ENCODE data around the gene PNPO. TPM values are rescaled to one million over a fixed set of nuclear protein-coding genes. Genes with fewer than 3 reads are reported as not detected.

The PNPO gene
- total RNA-seq, 2 experiments from 2014 or later: 14.7 to 33.8 TPM

DNA sequence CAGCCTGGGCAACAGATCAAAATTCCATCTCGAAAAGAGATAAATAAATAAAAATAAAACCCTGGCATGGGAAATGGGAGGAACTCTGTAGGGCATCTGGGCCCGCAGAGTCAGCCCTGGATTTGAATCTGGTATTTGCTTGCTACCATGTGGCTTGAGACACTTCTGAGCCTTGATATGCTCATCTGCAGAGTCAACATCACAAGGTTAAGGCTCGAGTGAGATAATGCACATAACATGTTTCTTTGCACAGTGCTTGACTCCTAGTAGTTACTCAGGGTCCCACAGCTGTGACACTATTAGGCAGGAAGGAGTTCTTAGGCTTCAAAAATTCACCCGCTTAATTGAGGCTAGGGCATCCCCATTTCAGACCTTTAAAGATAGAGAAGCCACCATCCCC lies 50.8 kb downstream of the PNPO start:
- H3K4me2 ChIP-seq (ENCODE audit: low read length): no peak overlapping the region
- TF ChIP-seq, protein P1, sequence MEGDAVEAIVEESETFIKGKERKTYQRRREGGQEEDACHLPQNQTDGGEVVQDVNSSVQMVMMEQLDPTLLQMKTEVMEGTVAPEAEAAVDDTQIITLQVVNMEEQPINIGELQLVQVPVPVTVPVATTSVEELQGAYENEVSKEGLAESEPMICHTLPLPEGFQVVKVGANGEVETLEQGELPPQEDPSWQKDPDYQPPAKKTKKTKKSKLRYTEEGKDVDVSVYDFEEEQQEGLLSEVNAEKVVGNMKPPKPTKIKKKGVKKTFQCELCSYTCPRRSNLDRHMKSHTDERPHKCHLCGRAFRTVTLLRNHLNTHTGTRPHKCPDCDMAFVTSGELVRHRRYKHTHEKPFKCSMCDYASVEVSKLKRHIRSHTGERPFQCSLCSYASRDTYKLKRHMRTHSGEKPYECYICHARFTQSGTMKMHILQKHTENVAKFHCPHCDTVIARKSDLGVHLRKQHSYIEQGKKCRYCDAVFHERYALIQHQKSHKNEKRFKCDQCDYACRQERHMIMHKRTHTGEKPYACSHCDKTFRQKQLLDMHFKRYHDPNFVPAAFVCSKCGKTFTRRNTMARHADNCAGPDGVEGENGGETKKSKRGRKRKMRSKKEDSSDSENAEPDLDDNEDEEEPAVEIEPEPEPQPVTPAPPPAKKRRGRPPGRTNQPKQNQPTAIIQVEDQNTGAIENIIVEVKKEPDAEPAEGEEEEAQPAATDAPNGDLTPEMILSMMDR (conservative IDR thresholded peaks at IDR 0.05; ENCODE audit: low read length): no peak
- no peak for TF ChIP-seq EZH2phosphoT487 (IDR thresholded peaks at IDR 0.05; ENCODE audit: borderline replicate concordance, low read depth, low read length)
- no TSS peak for BruUV-seq (replicated peaks)
- H3K9me3 ChIP-seq (ENCODE audit: low read length): no peaks in the 10 kb centered on the region
- POLR2A ChIA-PET: no interaction called here
- H3K36me3 ChIP-seq (ENCODE audit: insufficient read depth, low read length): no peaks in the 10 kb centered on the region
- H3K4me3 ChIP-seq (ENCODE audit: low read depth, low read length, poor library complexity, severe bottlenecking): no peak overlapping the region
- CTCF ChIA-PET (ENCODE audit: unreplicated experiment): no interaction called here
- intact Hi-C loops (cut with micrococcal nuclease; ENCODE audit: unreplicated experiment): no loop called here
- no peaks in the 10 kb centered on the region for H3K9me2 ChIP-seq (ENCODE audit: insufficient read depth, low read length)
- no peaks in the 10 kb centered on the region for H4K20me1 ChIP-seq (ENCODE audit: insufficient read depth, low read length)
- DNase-seq (ENCODE audit: low spot score): no peak
- no peaks in the 10 kb centered on the region for H3K79me2 ChIP-seq (ENCODE audit: insufficient read depth, low read depth, low read length)
- H2AFZ ChIP-seq (ENCODE audit: low read length): no peak overlapping the region
- no peak overlapping the region for H3K27ac ChIP-seq (ENCODE audit: low read depth, low read length, poor library complexity, severe bottlenecking)
- no peaks in the 10 kb centered on the region for H3K4me1 ChIP-seq (ENCODE audit: insufficient read depth, low read length, poor library complexity, severe bottlenecking)

DNA sequence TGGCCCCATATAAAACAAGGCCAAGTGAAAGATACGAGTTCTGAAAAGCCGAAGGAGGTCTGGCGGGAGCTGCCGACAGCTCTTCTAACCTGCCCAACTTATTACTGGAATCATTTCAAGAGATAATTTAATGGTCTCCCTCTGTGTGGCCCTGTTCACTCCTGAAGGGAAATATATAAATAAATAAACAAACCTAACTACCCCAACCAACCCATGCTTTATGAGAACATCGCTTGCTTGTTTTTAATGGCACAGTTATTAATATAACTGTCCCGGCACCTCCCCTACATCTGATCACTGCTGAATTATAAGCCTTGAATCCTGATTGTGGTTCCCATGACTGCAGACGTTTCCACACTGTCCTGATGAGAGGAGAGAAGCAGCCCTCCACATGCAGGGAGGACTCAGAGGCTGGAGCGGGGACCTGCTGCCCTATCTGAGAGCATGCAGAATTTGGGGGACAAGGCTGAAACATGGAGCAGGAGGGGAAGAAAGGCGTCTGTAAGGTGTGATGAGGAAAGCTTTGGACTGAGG lies 51.7 kb downstream of the PNPO start:
- no peaks in the 10 kb centered on the region for H3K36me3 ChIP-seq (ENCODE audit: insufficient read depth, low read length)
- BruUV-seq (replicated peaks): no TSS peak
- POLR2A ChIA-PET: no interaction called here
- H3K4me2 ChIP-seq (ENCODE audit: low read length): no peak overlapping the region
- no peak for DNase-seq (ENCODE audit: low spot score)
- no peaks in the 10 kb centered on the region for H3K79me2 ChIP-seq (ENCODE audit: insufficient read depth, low read depth, low read length)
- CTCF ChIA-PET (ENCODE audit: unreplicated experiment): no interaction called here
- no peaks in the 10 kb centered on the region for H3K4me1 ChIP-seq (ENCODE audit: insufficient read depth, low read length, poor library complexity, severe bottlenecking)
- TF ChIP-seq EZH2phosphoT487 (IDR thresholded peaks at IDR 0.05; ENCODE audit: borderline replicate concordance, low read depth, low read length): no peak
- TF ChIP-seq, protein P1 (conservative IDR thresholded peaks at IDR 0.05; ENCODE audit: low read length): no peak
- H2AFZ ChIP-seq (ENCODE audit: low read length): no peak overlapping the region
- no peaks in the 10 kb centered on the region for H3K9me3 ChIP-seq (ENCODE audit: low read length)
- no peaks in the 10 kb centered on the region for H3K9me2 ChIP-seq (ENCODE audit: insufficient read depth, low read length)
- intact Hi-C loops (cut with micrococcal nuclease; ENCODE audit: unreplicated experiment): no loop called here
- no peak overlapping the region for H3K4me3 ChIP-seq (ENCODE audit: low read depth, low read length, poor library complexity, severe bottlenecking)
- no peaks in the 10 kb centered on the region for H4K20me1 ChIP-seq (ENCODE audit: insufficient read depth, low read length)
- H3K27ac ChIP-seq (ENCODE audit: low read depth, low read length, poor library complexity, severe bottlenecking): no peak overlapping the region

DNA sequence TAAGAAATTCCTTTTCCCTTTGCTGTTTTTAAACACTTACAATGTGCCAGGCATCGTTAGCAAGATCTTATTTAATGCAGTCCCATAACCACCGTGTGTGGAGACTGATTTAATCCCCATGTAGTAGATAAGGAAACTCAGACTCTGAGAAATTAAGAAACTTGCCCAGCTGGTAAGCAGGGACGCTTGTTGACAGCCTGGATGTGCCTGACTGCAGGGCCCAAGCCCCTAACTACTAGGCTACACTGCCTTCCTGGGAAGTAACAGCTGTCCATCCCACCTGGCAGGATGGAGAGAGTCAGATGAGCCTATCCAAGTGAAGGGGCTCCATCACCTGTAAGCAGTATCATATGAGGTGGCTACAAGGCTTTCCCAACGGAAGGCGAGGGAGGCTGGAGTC lies 52.6 kb downstream of the PNPO start:
- no peak overlapping the region for H3K4me2 ChIP-seq (ENCODE audit: low read length)
- TF ChIP-seq EZH2phosphoT487 (IDR thresholded peaks at IDR 0.05; ENCODE audit: borderline replicate concordance, low read depth, low read length): no peak
- TF ChIP-seq, protein P1 (conservative IDR thresholded peaks at IDR 0.05; ENCODE audit: low read length): no peak
- no peak for DNase-seq (ENCODE audit: low spot score)
- no peak overlapping the region for H3K4me3 ChIP-seq (ENCODE audit: low read depth, low read length, poor library complexity, severe bottlenecking)
- POLR2A ChIA-PET: no interaction called here
- H3K9me2 ChIP-seq (ENCODE audit: insufficient read depth, low read length): no peaks in the 10 kb centered on the region
- no peaks in the 10 kb centered on the region for H4K20me1 ChIP-seq (ENCODE audit: insufficient read depth, low read length)
- H2AFZ ChIP-seq (ENCODE audit: low read length): no peak overlapping the region
- CTCF ChIA-PET (ENCODE audit: unreplicated experiment): no interaction called here
- intact Hi-C loops (cut with micrococcal nuclease; ENCODE audit: unreplicated experiment): no loop called here
- no peaks in the 10 kb centered on the region for H3K36me3 ChIP-seq (ENCODE audit: insufficient read depth, low read length)
- no TSS peak for BruUV-seq (replicated peaks)
- H3K9me3 ChIP-seq (ENCODE audit: low read length): no peaks in the 10 kb centered on the region
- no peak overlapping the region for H3K27ac ChIP-seq (ENCODE audit: low read depth, low read length, poor library complexity, severe bottlenecking)
- no peaks in the 10 kb centered on the region for H3K4me1 ChIP-seq (ENCODE audit: insufficient read depth, low read length, poor library complexity, severe bottlenecking)
- H3K79me2 ChIP-seq (ENCODE audit: insufficient read depth, low read depth, low read length): no peaks in the 10 kb centered on the region

Data from OCI-LY7 (cell line).